Loucy (cell line): ENCODE results near the gene APLP2.

Source experiments
- H2AFZ ChIP-seq: fragments of 200-600 bp; sonication (generic); 2 replicates; pipeline ENCODE4 v1.6.0; 2016; ENCODE audit warnings: antibody characterized with exemption, mild to moderate bottlenecking, low read length, moderate library complexity
- H3F3A ChIP-seq: fragments of 200-600 bp; 2 replicates; pipeline ENCODE4 v1.6.0; 2016; ENCODE audit warnings: antibody characterized with exemption, low read depth, mild to moderate bottlenecking
- H3K27me3 ChIP-seq: fragments of 200-600 bp; sonication (generic); 2 replicates; pipeline ENCODE4 v1.6.1; 2014; ENCODE audit warnings: low read length, mild to moderate bottlenecking; ENCODE audit not compliant: insufficient read depth, poor library complexity, severe bottlenecking
- H3K36me3 ChIP-seq: fragments of 200-600 bp; sonication (generic); 2 replicates; pipeline ENCODE4 v1.6.1; 2016; ENCODE audit warnings: low read length; ENCODE audit not compliant: insufficient read depth
- H3K4me1 ChIP-seq: fragments of 200-600 bp; sonication (generic); 2 replicates; pipeline ENCODE4 v1.5.1; 2014; ENCODE audit warnings: low read length, mild to moderate bottlenecking; ENCODE audit not compliant: insufficient read depth, poor library complexity, severe bottlenecking
- H3K4me2 ChIP-seq: fragments of 200-600 bp; sonication (generic); 2 replicates; pipeline ENCODE4 v1.6.0; 2014; ENCODE audit warnings: antibody characterized with exemption, low read length, low read depth, mild to moderate bottlenecking; ENCODE audit not compliant: poor library complexity, severe bottlenecking
- H3K4me3 ChIP-seq: fragments of 200-600 bp; sonication (generic); 2 replicates; pipeline ENCODE4 v1.5.1; 2014; ENCODE audit warnings: low read length, mild to moderate bottlenecking, mixed read lengths; ENCODE audit not compliant: poor library complexity, severe bottlenecking
- H3K79me2 ChIP-seq: fragments of 200-600 bp; sonication (generic); 2 replicates; pipeline ENCODE4 v1.6.1; 2014; ENCODE audit warnings: low read length; ENCODE audit not compliant: insufficient read depth
- H3K9ac ChIP-seq: fragments of 200-600 bp; sonication (generic); 2 replicates; pipeline ENCODE4 v1.6.0; 2014; ENCODE audit warnings: mild to moderate bottlenecking, low read depth, low read length, moderate library complexity; ENCODE audit not compliant: poor library complexity, severe bottlenecking
- H3K9me2 ChIP-seq: fragments of 200-600 bp; sonication (generic); replicated peaks from 2 replicates; pipeline ENCODE4 v1.6.1; 2016; ENCODE audit warnings: low read depth, low read length, mixed read lengths
- H3K9me3 ChIP-seq: fragments of 200-600 bp; sonication (generic); 2 replicates; pipeline ENCODE4 v1.6.1; 2014; ENCODE audit warnings: mild to moderate bottlenecking, antibody characterized with exemption, low read length, low read depth; ENCODE audit not compliant: insufficient read depth
- H4K20me1 ChIP-seq: fragments of 200-600 bp; sonication (generic); 2 replicates; pipeline ENCODE4 v1.6.0; 2014; ENCODE audit warnings: antibody characterized with exemption, low read length, mild to moderate bottlenecking; ENCODE audit not compliant: insufficient read depth, poor library complexity, severe bottlenecking
- EZH2phosphoT487 ChIP-seq: fragments of 200-600 bp; IDR thresholded peaks from 2 replicates; pipeline ENCODE4 v1.6.1; 2018; ENCODE audit warnings: antibody characterized with exemption, mild to moderate bottlenecking, moderate library complexity, borderline replicate concordance
- TF ChIP-seq, protein P1 (sequence below): fragments of 200-600 bp; sonication (generic); conservative IDR thresholded peaks from 2 replicates; pipeline ENCODE4 v1.5.1; 2014; ENCODE audit warnings: mild to moderate bottlenecking, antibody characterized with exemption, low read length

Gene APLP2

DNA sequence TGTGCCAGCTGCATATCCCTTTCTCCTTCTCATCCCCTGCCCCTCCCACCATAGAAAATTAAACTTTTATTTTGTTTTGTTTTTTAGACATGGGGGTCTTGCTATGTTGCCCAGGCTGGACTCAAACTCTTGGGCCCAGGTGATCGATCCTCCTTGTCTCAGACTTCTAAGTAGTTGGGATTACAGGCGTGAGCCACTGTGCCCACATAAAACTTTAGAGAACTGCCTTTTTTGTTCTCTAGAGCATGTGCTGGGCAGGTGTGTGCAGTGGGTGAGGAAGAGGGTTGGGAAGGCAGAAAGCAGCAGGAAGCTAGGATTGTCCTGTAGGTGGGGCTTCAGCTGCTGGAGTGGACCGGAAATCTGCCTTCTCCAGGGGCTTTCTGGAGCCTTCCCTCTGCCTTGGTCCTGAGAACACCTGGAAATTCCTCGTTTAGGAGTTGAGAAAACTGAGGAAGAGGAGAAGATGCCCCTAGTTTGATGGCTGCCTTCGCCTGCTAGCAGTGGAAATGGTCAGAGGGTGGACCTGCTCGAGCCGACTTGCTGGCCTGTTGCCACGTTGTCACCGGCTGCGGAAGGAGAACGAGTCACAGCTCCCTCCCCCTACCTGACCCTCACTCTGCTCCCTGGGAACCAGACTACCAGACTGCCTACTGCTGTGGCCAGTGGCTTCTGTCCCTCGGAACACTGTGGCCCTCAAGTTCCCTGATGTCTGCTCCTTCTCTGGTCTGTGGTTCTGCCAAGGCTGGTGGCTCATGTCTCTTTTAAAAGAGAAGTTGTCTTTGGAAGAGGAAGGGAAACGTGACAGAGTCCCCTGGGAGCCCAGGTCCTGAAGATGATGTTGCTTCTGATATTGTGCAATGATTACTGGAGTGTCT, 93.9 kb downstream of the APLP2 start:
- H3K4me2 ChIP-seq, result no peak overlapping the region
- TF ChIP-seq EZH2phosphoT487, result no peak
- TF ChIP-seq, protein P1, sequence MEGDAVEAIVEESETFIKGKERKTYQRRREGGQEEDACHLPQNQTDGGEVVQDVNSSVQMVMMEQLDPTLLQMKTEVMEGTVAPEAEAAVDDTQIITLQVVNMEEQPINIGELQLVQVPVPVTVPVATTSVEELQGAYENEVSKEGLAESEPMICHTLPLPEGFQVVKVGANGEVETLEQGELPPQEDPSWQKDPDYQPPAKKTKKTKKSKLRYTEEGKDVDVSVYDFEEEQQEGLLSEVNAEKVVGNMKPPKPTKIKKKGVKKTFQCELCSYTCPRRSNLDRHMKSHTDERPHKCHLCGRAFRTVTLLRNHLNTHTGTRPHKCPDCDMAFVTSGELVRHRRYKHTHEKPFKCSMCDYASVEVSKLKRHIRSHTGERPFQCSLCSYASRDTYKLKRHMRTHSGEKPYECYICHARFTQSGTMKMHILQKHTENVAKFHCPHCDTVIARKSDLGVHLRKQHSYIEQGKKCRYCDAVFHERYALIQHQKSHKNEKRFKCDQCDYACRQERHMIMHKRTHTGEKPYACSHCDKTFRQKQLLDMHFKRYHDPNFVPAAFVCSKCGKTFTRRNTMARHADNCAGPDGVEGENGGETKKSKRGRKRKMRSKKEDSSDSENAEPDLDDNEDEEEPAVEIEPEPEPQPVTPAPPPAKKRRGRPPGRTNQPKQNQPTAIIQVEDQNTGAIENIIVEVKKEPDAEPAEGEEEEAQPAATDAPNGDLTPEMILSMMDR, result no peak
- H3K4me3 ChIP-seq, result no peak overlapping the region
- H3K9ac ChIP-seq, result no peak overlapping the region
- H2AFZ ChIP-seq, result no peak overlapping the region
- no peaks in the 10 kb centered on the region for H3K36me3 ChIP-seq
- no peaks in the 10 kb centered on the region for H3K9me3 ChIP-seq
- H3K9me2 ChIP-seq, result no peaks in the 10 kb centered on the region
- no peaks in the 10 kb centered on the region for H3F3A ChIP-seq
- H3K4me1 ChIP-seq, result no peaks in the 10 kb centered on the region
- H3K27me3 ChIP-seq, result no peaks in the 10 kb centered on the region
- no peaks in the 10 kb centered on the region for H4K20me1 ChIP-seq
- no peaks in the 10 kb centered on the region for H3K79me2 ChIP-seq

DNA sequence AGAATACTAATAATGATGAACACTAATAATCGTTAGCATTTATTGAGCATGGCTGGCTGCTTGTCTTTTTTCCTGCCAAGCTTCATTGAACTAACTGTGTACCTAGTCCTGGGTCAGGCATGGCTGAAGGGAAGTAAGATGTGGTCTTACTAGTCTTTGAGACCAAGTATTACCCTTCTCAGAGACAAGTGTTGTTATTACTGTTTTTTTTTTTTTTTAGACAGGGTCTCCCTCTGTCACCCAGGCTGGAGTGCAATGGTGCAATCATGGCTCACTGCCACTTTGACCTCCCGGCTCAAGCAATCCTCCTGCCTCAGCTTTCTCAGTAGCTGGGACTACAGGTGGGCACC, 94.5 kb downstream of the APLP2 start:
- Histone ChIP-seq H3F3A (no peaks in the 10 kb centered on the region), H3K4me2 (no peak overlapping the region), H4K20me1 (no peaks in the 10 kb centered on the region), H3K27me3 (no peaks in the 10 kb centered on the region), H3K9me2 (no peaks in the 10 kb centered on the region), H3K9me3 (no peaks in the 10 kb centered on the region), H3K9ac (no peak overlapping the region), H3K4me3 (no peak overlapping the region), H3K79me2 (no peaks in the 10 kb centered on the region), H3K4me1 (no peaks in the 10 kb centered on the region), H2AFZ (no peak overlapping the region), H3K36me3 (no peaks in the 10 kb centered on the region)
- TF ChIP-seq EZH2phosphoT487, result no peak
- TF ChIP-seq, protein P1, result no peak

DNA sequence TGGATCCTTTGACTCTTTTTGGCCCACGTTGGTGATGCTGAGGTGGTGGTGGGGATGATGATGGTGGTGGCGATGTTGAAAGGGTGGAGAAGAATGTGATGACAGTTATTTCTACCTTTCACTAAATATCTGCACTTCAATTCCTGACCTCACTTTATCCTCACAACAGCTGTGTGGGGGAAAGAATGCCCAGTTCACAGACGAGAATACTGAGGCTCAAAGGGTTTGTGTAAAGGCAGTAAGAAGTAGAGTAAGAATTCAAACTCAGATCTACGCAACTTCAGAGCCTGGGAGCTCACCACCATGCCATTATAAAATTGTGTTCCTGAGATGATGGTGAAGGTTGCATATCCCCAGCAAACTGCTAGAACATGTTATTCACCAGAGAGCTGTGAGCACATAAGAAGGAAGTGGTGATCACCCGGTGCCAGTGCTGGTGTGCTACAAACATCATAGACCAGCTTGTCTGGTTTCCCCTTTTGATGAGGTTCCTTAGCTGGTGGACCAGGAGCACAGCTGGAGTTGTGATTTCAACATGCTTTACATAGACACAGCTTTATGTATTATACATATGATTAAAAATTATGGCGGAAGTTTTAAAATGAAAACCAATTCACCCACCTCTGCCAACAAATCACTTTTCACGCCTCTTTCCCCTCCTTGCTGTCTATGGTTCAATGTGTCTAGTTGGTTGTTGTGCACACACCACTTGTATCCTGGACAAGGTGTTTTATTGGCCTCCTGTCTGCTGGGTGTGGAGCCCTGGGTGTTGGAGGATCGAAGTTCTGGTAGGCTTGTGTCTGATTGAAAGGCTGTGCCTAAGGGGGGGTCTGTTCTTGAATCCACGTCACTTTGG, 96.1 kb downstream of the APLP2 start:
- Histone ChIP-seq H3K4me3 (no peak overlapping the region), H3K9me2 (no peaks in the 10 kb centered on the region), H3K4me2 (no peak overlapping the region), H3K27me3 (no peaks in the 10 kb centered on the region), H2AFZ (no peak overlapping the region), H3K4me1 (no peaks in the 10 kb centered on the region), H3K9ac (no peak overlapping the region), H3K79me2 (no peaks in the 10 kb centered on the region), H3F3A (no peaks in the 10 kb centered on the region), H3K9me3 (no peaks in the 10 kb centered on the region), H4K20me1 (no peaks in the 10 kb centered on the region), H3K36me3 (no peaks in the 10 kb centered on the region)
- TF ChIP-seq, protein P1, result no peak
- no peak for TF ChIP-seq EZH2phosphoT487
